ENCODE measurements around the gene ACAD10. TPM values are rescaled to one million over a fixed set of nuclear protein-coding genes. Genes with fewer than 3 reads are reported as not detected.

The ACAD10 gene
- total and polyA plus RNA-seq, 9 donors, result 14.2 to 27.0 (median 21.7) TPM

DNA sequence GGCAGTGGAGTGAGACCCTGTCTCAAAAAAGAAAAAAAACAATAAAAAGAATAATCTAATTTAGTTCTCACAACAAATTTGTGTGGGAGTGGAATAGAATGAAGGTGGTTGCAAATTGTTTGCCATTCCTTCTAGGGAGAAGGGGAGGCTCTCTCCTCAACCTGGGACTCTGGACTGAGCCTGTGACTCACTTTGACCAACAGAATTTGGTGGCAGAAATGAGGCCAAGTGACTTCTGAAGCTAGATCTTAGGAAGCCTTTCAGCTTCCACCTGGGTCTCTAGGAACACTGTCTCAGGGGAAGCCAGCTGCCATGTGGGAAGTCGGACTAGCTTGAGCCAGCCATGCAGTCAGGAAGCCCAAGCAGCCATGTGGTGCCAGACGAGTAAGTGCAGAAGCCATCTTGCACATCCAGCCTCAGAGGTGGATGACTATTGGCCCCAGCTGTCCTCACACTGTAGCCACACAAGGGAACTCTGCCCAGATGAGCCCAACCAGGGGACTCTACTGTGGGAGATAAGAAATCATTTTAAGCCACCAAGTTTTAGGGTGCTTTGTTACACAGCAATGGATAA lies 95.3 kb downstream of the ACAD10 start:
- H3K36me3 ChIP-seq, result no peaks in the 10 kb centered on the region
- H3K9me3 ChIP-seq, result no peaks in the 10 kb centered on the region
- TF ChIP-seq EP300 (IDR thresholded peaks at IDR 0.05) (no peak), POLR2A (IDR thresholded peaks at IDR 0.05) (no peak)
- no peak for DNase-seq
- no peak overlapping the region for H3K27ac ChIP-seq
- 92 to 96% (median 95%) methylated on average over 2 of the region's 2 CpGs for WGBS, 3 donors
- no peaks in the 10 kb centered on the region for H3K27me3 ChIP-seq
- no peak overlapping the region for H3K4me3 ChIP-seq
- peaks cover 8% of the 10 kb centered on the region for H3K4me1 ChIP-seq (ENCODE audit: insufficient read depth)
- intact Hi-C loops (cut with DNase I), result no loop called here

DNA sequence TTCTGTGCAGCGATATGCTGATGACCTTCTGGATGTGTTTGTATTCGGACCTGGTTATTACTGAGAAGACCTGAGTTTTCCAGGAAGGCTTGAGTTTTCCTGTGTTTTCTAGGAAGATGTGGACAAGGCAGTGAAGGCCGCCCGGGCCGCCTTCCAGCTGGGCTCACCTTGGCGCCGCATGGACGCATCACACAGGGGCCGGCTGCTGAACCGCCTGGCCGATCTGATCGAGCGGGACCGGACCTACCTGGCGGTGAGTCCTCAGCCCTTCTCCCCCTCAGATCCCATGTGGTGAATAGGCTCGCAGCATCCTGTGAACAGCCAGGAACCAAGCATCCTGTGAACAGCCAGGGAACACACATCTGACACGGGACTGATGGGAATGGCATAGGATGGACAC lies 97.2 kb downstream of the ACAD10 start:
- Histone ChIP-seq H3K9me3 (no peaks in the 10 kb centered on the region), H3K27me3 (no peaks in the 10 kb centered on the region), H3K36me3 (no peaks in the 10 kb centered on the region), H3K4me3 (no peak overlapping the region), H3K27ac (no peak overlapping the region), H3K4me1 (ENCODE audit: insufficient read depth) (peaks cover under 1% of the 10 kb centered on the region)
- TF ChIP-seq POLR2A (IDR thresholded peaks at IDR 0.05) (no peak), EP300 (IDR thresholded peaks at IDR 0.05) (no peak)
- TF ChIP-seq, protein P1, sequence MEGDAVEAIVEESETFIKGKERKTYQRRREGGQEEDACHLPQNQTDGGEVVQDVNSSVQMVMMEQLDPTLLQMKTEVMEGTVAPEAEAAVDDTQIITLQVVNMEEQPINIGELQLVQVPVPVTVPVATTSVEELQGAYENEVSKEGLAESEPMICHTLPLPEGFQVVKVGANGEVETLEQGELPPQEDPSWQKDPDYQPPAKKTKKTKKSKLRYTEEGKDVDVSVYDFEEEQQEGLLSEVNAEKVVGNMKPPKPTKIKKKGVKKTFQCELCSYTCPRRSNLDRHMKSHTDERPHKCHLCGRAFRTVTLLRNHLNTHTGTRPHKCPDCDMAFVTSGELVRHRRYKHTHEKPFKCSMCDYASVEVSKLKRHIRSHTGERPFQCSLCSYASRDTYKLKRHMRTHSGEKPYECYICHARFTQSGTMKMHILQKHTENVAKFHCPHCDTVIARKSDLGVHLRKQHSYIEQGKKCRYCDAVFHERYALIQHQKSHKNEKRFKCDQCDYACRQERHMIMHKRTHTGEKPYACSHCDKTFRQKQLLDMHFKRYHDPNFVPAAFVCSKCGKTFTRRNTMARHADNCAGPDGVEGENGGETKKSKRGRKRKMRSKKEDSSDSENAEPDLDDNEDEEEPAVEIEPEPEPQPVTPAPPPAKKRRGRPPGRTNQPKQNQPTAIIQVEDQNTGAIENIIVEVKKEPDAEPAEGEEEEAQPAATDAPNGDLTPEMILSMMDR (IDR thresholded peaks at IDR 0.05), result no peak
- DNase-seq, result no peak
- intact Hi-C loops (cut with DNase I), result no loop called here
- WGBS, 3 donors, result 87 to 93% (median 91%) methylated on average over 17 of the region's 17 CpGs

DNA sequence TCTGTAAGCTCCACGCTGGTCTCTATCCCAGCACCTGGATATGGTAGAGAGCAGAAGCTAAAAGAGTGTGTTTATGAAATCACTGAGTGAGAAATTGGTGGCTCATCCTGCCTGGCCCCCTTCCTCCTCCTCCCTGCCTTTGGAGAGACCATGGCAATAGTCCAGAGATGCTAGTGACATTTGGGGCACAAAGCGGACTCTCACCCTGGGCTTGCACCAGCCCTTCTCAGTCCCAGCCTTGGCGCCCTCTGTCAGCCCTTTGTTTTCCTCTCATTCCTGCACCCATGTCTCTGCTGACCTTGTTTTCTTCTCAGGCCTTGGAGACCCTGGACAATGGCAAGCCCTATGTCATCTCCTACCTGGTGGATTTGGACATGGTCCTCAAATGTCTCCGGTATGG lies 99.1 kb downstream of the ACAD10 start:
- peaks cover 2% of the 10 kb centered on the region for H3K4me1 ChIP-seq (ENCODE audit: insufficient read depth)
- H3K27ac ChIP-seq, result no peak overlapping the region
- H3K4me3 ChIP-seq, result no peak overlapping the region
- intact Hi-C loops (cut with DNase I), result loop anchor here in 1 of 4 donors (5.0 kb wide), 1 partner anchor 572 kb away; no protein-coding TSS in a partner anchor
- no peaks in the 10 kb centered on the region for H3K27me3 ChIP-seq
- WGBS, 3 donors, result 96 to 98% (median 97%) methylated on average over 4 of the region's 4 CpGs
- TF ChIP-seq EP300 (IDR thresholded peaks at IDR 0.05), result no peak
- TF ChIP-seq, protein P1 (IDR thresholded peaks at IDR 0.05), result no peak
- TF ChIP-seq POLR2A (IDR thresholded peaks at IDR 0.05), result no peak
- no peak for DNase-seq
- H3K9me3 ChIP-seq, result no peaks in the 10 kb centered on the region
- H3K36me3 ChIP-seq, result no peaks in the 10 kb centered on the region

DNA sequence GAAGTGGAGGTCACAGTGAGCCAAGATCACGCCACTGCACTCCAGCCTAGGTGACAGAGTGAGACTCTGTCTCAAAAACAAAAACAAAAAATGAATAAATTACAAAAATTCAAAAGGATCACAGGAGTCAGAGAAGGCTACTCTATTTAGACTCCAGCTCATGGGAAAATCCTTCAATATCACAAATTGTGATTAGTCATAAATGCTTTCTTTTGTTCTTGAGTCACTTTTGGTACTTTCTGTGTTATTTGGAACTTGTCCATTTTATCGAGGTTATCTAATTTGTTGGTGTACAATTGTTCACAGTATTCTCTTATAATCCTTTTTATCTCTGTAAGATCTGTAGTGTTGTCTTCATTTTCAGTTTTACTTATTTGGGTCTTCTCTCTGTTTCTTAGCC lies 99.8 kb downstream of the ACAD10 start:
- WGBS, 3 donors, result 73 to 76% (median 73%) methylated on average over 2 of the region's 2 CpGs
- H3K36me3 ChIP-seq, result no peaks in the 10 kb centered on the region

More for the DNA sequence above, 99.8 kb downstream of the ACAD10 start:
- intact Hi-C loops (cut with DNase I), result loop anchor here in 1 of 4 donors (5.0 kb wide), 1 partner anchor 572 kb away; no protein-coding TSS in a partner anchor
- H3K27me3 ChIP-seq, result no peaks in the 10 kb centered on the region
- peaks cover 2% of the 10 kb centered on the region for H3K4me1 ChIP-seq (ENCODE audit: insufficient read depth)
- no peak for TF ChIP-seq EP300 (IDR thresholded peaks at IDR 0.05)
- no peak for TF ChIP-seq POLR2A (IDR thresholded peaks at IDR 0.05)
- TF ChIP-seq, protein P1 (IDR thresholded peaks at IDR 0.05), result no peak
- DNase-seq, result no peak
- no peaks in the 10 kb centered on the region for H3K9me3 ChIP-seq
- no peak overlapping the region for H3K4me3 ChIP-seq
- no peak overlapping the region for H3K27ac ChIP-seq
